Measurements from ENCODE around the gene PLCB4. TPM values are rescaled to one million over a fixed set of nuclear protein-coding genes. Genes with fewer than 3 reads are reported as not detected.

PLCB4 gene
- total RNA-seq, 2 donors from 2014 or later, result 15.3 to 24.1 TPM

DNA sequence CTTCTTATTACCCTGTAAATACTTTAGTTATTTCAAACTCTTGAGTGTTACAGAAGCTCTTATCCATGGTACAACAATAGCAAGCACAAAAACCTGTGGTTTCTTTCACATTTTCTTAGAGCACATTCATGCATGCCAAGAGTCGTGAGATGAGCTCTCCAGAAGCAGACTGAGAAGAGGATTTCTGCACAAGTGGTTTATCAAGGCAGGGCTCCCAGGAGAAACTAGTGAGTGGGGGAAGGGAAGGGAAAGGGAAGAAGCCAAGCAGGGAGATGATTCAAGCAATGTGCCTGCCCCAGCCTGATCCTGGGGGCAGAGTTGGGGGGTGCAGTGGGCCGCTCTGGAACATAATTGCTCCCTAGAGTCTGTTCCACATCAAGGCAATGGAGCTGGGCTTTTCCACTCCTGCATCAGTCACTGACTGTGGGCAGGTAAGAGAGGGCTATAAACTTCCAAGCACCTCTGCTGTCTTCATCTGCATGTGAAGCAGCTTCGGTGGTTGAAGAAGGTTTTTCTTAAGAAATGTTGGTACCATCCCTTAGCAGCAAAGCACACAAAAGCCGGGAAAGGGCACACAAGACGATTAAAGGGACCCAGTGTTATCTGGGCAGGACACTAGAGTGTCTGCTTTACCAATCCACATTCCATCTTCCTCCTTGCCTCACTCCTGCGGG lies 152.1 kb downstream of the PLCB4 start:
- Histone ChIP-seq H3K9me3 (no peaks in the 10 kb centered on the region), H3K4me1 (ENCODE audit: control insufficient read depth in 1 of 2, low read depth in 2 of 2) (peaks cover 6 to 9% of the 10 kb centered on the region in 2 donors), H3K4me3 (no peak overlapping the region), H3K36me3 (no peaks in the 10 kb centered on the region), H3K27ac (no peak overlapping the region), H3K27me3 (replicated peaks; ENCODE audit: insufficient read depth) (no peaks in the 10 kb centered on the region)
- ATAC-seq (ENCODE audit: insufficient number of reproducible peaks, low FRiP score, low read depth) (no peak), DNase-seq (ENCODE audit: low spot score) (no peak)
- TF ChIP-seq, protein P1, sequence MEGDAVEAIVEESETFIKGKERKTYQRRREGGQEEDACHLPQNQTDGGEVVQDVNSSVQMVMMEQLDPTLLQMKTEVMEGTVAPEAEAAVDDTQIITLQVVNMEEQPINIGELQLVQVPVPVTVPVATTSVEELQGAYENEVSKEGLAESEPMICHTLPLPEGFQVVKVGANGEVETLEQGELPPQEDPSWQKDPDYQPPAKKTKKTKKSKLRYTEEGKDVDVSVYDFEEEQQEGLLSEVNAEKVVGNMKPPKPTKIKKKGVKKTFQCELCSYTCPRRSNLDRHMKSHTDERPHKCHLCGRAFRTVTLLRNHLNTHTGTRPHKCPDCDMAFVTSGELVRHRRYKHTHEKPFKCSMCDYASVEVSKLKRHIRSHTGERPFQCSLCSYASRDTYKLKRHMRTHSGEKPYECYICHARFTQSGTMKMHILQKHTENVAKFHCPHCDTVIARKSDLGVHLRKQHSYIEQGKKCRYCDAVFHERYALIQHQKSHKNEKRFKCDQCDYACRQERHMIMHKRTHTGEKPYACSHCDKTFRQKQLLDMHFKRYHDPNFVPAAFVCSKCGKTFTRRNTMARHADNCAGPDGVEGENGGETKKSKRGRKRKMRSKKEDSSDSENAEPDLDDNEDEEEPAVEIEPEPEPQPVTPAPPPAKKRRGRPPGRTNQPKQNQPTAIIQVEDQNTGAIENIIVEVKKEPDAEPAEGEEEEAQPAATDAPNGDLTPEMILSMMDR (IDR thresholded peaks at IDR 0.05), result no peak

DNA sequence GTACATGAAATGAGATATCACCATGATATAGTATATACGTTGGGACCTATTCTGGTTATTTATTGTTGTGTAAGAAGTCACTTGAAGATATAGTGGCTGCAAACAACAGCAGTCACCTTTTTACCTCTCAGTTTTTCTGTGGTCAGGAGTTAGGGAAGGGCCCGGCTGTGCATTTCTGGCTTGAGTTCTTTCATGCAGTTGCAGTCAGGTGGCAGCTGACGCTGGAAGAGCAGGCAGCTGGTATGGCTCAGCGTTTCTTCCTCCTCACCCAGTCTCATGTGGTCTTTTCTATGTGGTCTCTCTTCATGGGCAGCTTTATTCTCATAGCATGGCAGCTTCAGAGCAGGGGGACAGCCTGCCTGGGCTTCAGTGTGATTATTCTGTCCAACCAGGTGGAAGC lies 154.4 kb downstream of the PLCB4 start:
- H3K27ac ChIP-seq, result no peak overlapping the region
- no peak overlapping the region for H3K4me3 ChIP-seq
- no peaks in the 10 kb centered on the region for H3K9me3 ChIP-seq
- no peaks in the 10 kb centered on the region for H3K27me3 ChIP-seq (replicated peaks; ENCODE audit: insufficient read depth)
- ATAC-seq (ENCODE audit: insufficient number of reproducible peaks, low FRiP score, low read depth) (no peak), DNase-seq (ENCODE audit: low spot score) (no peak)
- TF ChIP-seq, protein P1 (IDR thresholded peaks at IDR 0.05), result no peak
- no peaks in the 10 kb centered on the region for H3K36me3 ChIP-seq
- H3K4me1 ChIP-seq (ENCODE audit: control insufficient read depth in 1 of 2, low read depth in 2 of 2), result peaks cover 6 to 9% of the 10 kb centered on the region in 2 donors

DNA sequence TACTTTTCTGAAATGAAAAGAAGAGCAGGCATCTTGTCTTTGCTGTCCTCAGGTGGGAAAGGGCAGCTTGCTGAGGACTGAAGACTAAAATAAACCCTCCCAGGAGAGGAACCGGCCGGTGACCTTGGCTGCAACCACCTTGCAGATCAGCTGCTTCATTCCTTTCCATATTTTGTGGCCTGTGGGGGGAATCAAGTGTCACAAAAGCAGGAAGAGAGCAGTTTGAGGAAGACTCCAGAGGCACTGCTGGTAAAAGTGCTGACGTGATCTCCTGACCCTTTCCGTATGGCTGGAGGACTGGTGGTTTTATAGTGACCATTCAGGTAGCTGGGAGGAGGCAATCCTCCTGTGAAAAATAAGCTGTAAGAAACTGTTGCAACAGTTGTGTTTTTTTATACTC lies 157.0 kb downstream of the PLCB4 start:
- TF ChIP-seq, protein P1 (IDR thresholded peaks at IDR 0.05), result no peak
- no peak for DNase-seq (ENCODE audit: low spot score)
- ATAC-seq (ENCODE audit: insufficient number of reproducible peaks, low FRiP score, low read depth), result no peak
- Histone ChIP-seq H3K9me3 (no peaks in the 10 kb centered on the region), H3K27me3 (replicated peaks; ENCODE audit: insufficient read depth) (no peaks in the 10 kb centered on the region), H3K36me3 (no peaks in the 10 kb centered on the region), H3K4me3 (no peak overlapping the region), H3K27ac (no peak overlapping the region), H3K4me1 (ENCODE audit: control insufficient read depth in 1 of 2, low read depth in 2 of 2) (peaks cover 6% of the 10 kb centered on the region in 2 donors)

DNA sequence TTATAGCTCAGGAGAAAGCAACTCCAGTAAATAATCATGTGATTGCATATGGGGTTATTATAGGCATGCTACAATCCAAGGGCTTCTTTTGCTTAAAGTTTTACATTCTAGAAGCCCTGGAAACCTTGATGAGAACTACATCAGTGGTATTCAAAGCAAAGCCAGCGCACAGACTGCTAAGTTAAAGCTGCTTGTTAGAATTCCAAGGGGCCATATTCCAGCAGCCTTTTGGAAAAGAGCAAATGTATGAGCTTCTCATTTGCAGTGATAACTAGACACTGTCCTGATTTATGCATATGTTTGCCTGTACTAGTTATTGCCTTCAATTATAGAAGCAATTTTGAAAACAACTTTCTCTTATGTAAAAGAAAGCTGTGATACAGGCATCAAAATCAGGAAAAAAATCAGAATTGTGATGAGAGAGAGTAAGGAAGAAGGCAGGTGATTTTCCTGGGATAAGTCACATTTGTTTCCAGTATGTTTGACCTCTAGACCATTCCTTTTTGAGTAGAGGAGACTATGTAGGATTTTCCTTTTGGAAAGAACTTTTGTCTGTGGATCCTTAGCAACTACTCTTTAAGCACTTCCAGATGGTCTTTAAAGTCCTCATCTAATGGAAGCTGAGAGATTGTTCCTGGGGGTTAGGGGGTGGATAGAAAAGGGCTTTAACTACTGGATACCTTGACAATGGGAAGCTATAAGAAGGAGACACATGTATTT lies 159.2 kb downstream of the PLCB4 start:
- no peak overlapping the region for H3K4me3 ChIP-seq
- no peak for DNase-seq (ENCODE audit: low spot score)
- no peaks in the 10 kb centered on the region for H3K9me3 ChIP-seq
- ATAC-seq (ENCODE audit: insufficient number of reproducible peaks, low FRiP score, low read depth), result no peak
- no peaks in the 10 kb centered on the region for H3K27me3 ChIP-seq (replicated peaks; ENCODE audit: insufficient read depth)
- TF ChIP-seq, protein P1 (IDR thresholded peaks at IDR 0.05), result no peak
- H3K4me1 ChIP-seq (ENCODE audit: control insufficient read depth in 1 of 2, low read depth in 2 of 2), result peaks cover 6% of the 10 kb centered on the region in 2 donors
- no peak overlapping the region for H3K27ac ChIP-seq
- H3K36me3 ChIP-seq, result no peaks in the 10 kb centered on the region

DNA sequence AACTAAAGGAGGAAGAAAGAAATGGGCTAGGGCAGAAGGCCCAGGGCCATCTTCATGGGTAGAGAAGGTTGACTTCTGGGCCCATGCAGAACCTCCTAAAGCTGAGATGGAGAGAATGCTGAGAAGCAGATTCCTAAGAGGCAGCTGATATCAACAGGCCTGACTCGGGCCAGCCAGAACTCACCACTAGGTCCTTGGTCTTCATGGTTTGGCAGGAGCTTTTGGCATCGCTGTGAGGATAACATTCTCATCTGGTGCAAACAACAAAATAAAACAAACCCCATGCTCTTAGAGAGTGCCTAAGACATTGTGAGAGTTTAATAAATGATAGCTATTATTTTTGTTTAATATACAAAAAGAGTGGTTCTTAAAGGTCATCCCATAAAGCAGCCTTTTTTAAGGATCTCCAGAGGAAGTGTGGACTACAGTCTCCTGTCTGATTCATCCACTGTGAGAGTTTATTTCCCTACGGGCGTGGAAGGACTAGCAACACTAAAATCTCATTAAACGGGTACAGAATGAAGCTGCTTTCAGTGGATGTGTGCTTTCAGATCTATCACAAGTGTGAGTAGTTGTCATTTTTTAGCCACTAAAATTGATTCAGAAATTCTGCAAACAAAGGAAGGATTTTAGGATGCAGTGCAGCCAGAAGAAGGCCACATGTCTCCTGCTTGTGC lies 160.0 kb downstream of the PLCB4 start:
- H3K4me1 ChIP-seq (ENCODE audit: control insufficient read depth in 1 of 2, low read depth in 2 of 2), result peaks cover 6% of the 10 kb centered on the region in 2 donors
- DNase-seq (ENCODE audit: low spot score), result no peak
- H3K9me3 ChIP-seq, result no peaks in the 10 kb centered on the region
- no peak for ATAC-seq (ENCODE audit: insufficient number of reproducible peaks, low FRiP score, low read depth)
- no peaks in the 10 kb centered on the region for H3K27me3 ChIP-seq (replicated peaks; ENCODE audit: insufficient read depth)
- TF ChIP-seq, protein P1 (IDR thresholded peaks at IDR 0.05), result no peak
- no peak overlapping the region for H3K27ac ChIP-seq
- H3K36me3 ChIP-seq, result no peaks in the 10 kb centered on the region
- no peak overlapping the region for H3K4me3 ChIP-seq

All from thoracic aorta (tissue), 2 donors.